Caco-2 (cell line): ENCODE measurements around the gene TSHZ2. TPM values are rescaled to one million over a fixed set of nuclear protein-coding genes. Genes with fewer than 3 reads are reported as not detected.

Source experiments
- BruUV-seq: library from RNA; stranded (reverse); fragments of 400-500 nt; replicated peaks from 2 replicates; lab custom pipeline; 2021; lab: Mats Ljungman, UMichigan
- CTCF ChIA-PET: fragments of 300-600 bp; sonication (Branson Sonifier 250); formaldehyde crosslinking; loops from one replicate; lab custom pipeline; 2022; ENCODE audit warnings: antibody characterized with exemption; lab: Charles Lee
- POLR2A ChIA-PET: fragments of 300-600 bp; sonication (Branson Sonifier 250); formaldehyde crosslinking; loops from one replicate; lab custom pipeline; 2022; ENCODE audit warnings: antibody characterized with exemption; lab: Charles Lee
- DNase-seq, 2 experiments: peaks; one replicate each; pipeline versions ENCODE4 v3.0.0 to v3.0.0-alpha.2; 2020 to 2022
- H3K27me3 ChIP-seq: replicated peaks from 2 replicates; pipeline ENCODE4 v1.6.0; 2011; ENCODE audit warnings: low read length; ENCODE audit not compliant: control insufficient read depth, insufficient read depth
- H3K36me3 ChIP-seq: 2 replicates; pipeline ENCODE4 v1.5.1; 2011; ENCODE audit warnings: low read length; ENCODE audit not compliant: control insufficient read depth, insufficient read depth
- H3K4me1 ChIP-seq: fragments of 250-450 bp; sonication (Bioruptor Pico); 2 replicates; pipeline ENCODE4 v1.5.1; 2020; ENCODE audit warnings: mild to moderate bottlenecking
- H3K4me3 ChIP-seq: 2 replicates; pipeline ENCODE4 v1.5.1; 2011; ENCODE audit warnings: low read depth, mild to moderate bottlenecking, control low read depth, low read length
- H3K9me3 ChIP-seq: fragments of 250-450 bp; sonication (Bioruptor Pico); 2 replicates; pipeline ENCODE4 v1.5.1; 2020; ENCODE audit warnings: mild to moderate bottlenecking, moderate library complexity
- H3K27ac Mint-ChIP-seq: one replicate; pipeline ENCODE4 v1.8.0; 2022; ENCODE audit warnings: mixed read lengths; ENCODE audit not compliant: unreplicated experiment
- H3K27me3 Mint-ChIP-seq: one replicate; pipeline ENCODE4 v1.8.0; 2022; ENCODE audit warnings: mixed read lengths; ENCODE audit not compliant: insufficient read depth, unreplicated experiment
- H3K36me3 Mint-ChIP-seq: one replicate; pipeline ENCODE4 v1.8.0; 2022; ENCODE audit warnings: mild to moderate bottlenecking, mixed read lengths; ENCODE audit not compliant: insufficient read depth, unreplicated experiment
- H3K4me1 Mint-ChIP-seq: one replicate; pipeline ENCODE4 v1.8.0; 2022; ENCODE audit warnings: low read depth, mixed read lengths; ENCODE audit not compliant: unreplicated experiment
- H3K4me3 Mint-ChIP-seq: one replicate; pipeline ENCODE4 v1.8.0; 2022; ENCODE audit warnings: mild to moderate bottlenecking, moderate library complexity, mixed read lengths; ENCODE audit not compliant: unreplicated experiment
- H3K9me3 Mint-ChIP-seq: one replicate; pipeline ENCODE4 v1.8.0; 2022; ENCODE audit warnings: mixed read lengths; ENCODE audit not compliant: unreplicated experiment
- intact Hi-C: fragments of 100-400 bp; cut with micrococcal nuclease; formaldehyde crosslinking; loops from one replicate; pipeline ENCODE4 v1.10.0; 2022; ENCODE audit not compliant: unreplicated experiment
- total RNA-seq: library from RNA; stranded (reverse); gene quantifications from 2 replicates; pipeline ENCODE4 v1.2.3, GENCODE V29; 2022
- TF ChIP-seq, protein P1 (sequence below), 2 experiments: fragments of 200-600 bp in 1 of 2; IDR thresholded peaks; 1 replicate in 1 of 2; 2 replicates in 1 of 2; pipeline versions ENCODE4 v1.5.1 to v1.8.0; 2011 to 2022; ENCODE audit warnings: antibody characterized with exemption in 1 of 2, control low read depth in 1 of 2, inconsistent platforms in 1 of 2, low read depth in 1 of 2, low read length in 1 of 2, mild to moderate bottlenecking in 1 of 2, moderate library complexity in 1 of 2; ENCODE audit not compliant: insufficient read depth in 1 of 2, severe bottlenecking in 1 of 2, unreplicated experiment in 1 of 2

The TSHZ2 gene
- total RNA-seq, 1 experiment from 2014 or later: 0.07 TPM

DNA sequence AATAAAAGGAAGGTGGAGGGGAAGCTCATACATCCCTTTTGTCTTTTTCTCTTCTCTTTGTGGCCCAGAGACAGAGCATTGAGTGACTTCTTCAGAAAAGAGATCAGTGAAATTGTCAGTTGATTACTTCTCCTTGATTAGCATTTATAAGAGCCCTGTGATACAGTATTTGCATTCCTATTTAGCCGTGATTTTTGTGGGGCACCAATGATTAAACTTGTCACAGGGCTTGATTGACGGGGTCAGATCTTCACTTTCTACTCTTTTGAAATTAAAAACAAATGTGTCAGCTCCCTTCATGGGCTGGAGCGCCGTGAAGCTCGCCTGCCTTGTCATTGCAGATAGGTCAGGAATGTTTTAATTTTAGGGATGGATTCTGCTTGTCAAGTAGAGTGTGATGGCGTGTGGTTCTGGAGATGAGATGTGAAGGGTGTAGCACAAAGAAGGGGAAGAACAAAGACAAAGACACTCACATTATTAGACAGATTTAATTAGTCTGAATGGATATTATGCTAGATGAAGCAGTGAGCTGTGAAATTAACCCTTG is 454.7 kb downstream of the TSHZ2 start:
- Mint-ChIP-seq H3K4me1 (peaks cover 9% of the 10 kb centered on the region), H3K9me3 (peaks cover 33% of the 10 kb centered on the region), H3K4me3 (no peak overlapping the region), H3K27ac (no peak overlapping the region), H3K27me3 (peaks cover 3% of the 10 kb centered on the region), H3K36me3 (no peaks in the 10 kb centered on the region)
- intact Hi-C loops: no loop called here
- H3K36me3 ChIP-seq: no peaks in the 10 kb centered on the region
- no peaks in the 10 kb centered on the region for H3K9me3 ChIP-seq
- BruUV-seq: no TSS peak
- H3K4me1 ChIP-seq: no peaks in the 10 kb centered on the region
- no peak for DNase-seq
- ChIA-PET POLR2A (no interaction called here), CTCF (interaction anchor here (0.7 to 1.1 kb wide), 2 partner anchors 12 to 14 kb away, joined by 3 read pairs; no protein-coding TSS in a partner anchor)
- no peak overlapping the region for H3K4me3 ChIP-seq
- TF ChIP-seq, protein P1, sequence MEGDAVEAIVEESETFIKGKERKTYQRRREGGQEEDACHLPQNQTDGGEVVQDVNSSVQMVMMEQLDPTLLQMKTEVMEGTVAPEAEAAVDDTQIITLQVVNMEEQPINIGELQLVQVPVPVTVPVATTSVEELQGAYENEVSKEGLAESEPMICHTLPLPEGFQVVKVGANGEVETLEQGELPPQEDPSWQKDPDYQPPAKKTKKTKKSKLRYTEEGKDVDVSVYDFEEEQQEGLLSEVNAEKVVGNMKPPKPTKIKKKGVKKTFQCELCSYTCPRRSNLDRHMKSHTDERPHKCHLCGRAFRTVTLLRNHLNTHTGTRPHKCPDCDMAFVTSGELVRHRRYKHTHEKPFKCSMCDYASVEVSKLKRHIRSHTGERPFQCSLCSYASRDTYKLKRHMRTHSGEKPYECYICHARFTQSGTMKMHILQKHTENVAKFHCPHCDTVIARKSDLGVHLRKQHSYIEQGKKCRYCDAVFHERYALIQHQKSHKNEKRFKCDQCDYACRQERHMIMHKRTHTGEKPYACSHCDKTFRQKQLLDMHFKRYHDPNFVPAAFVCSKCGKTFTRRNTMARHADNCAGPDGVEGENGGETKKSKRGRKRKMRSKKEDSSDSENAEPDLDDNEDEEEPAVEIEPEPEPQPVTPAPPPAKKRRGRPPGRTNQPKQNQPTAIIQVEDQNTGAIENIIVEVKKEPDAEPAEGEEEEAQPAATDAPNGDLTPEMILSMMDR (IDR thresholded peaks at IDR 0.05; ENCODE audit: insufficient read depth in 1 of 2, low read depth in 1 of 2, low read length in 1 of 2, severe bottlenecking in 1 of 2, unreplicated experiment in 1 of 2): no peak
- H3K27me3 ChIP-seq: no peaks in the 10 kb centered on the region

DNA sequence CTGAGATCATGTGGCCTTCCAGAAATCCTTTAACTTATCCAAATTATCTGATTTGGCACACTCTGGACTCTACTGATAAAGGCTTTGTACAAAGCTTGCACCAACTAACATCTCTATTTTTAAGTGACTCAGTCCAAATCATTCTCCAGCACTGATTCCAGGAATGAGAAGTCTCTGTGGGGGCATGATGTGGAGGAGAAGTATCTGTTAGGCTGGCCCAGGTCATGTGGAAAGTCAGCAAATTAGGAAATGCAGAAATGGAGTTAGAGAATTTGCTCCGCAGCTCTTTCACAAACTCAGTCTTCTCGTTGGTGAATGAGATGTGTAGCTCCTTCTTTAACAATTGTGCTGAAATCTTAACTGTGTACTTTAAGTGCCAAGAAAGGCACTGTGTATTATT is 455.8 kb downstream of the TSHZ2 start:
- Mint-ChIP-seq H3K27ac (no peak overlapping the region), H3K36me3 (no peaks in the 10 kb centered on the region), H3K27me3 (peaks cover 3% of the 10 kb centered on the region), H3K4me3 (no peak overlapping the region), H3K4me1 (peaks cover 9% of the 10 kb centered on the region), H3K9me3 (peaks cover 33% of the 10 kb centered on the region)
- POLR2A ChIA-PET: no interaction called here
- Histone ChIP-seq H3K9me3 (no peaks in the 10 kb centered on the region), H3K36me3 (no peaks in the 10 kb centered on the region), H3K4me3 (no peak overlapping the region), H3K27me3 (no peaks in the 10 kb centered on the region), H3K4me1 (no peaks in the 10 kb centered on the region)
- TF ChIP-seq, protein P1 (IDR thresholded peaks at IDR 0.05; ENCODE audit: insufficient read depth in 1 of 2, low read depth in 1 of 2, low read length in 1 of 2, severe bottlenecking in 1 of 2, unreplicated experiment in 1 of 2): no peak
- BruUV-seq: no TSS peak
- DNase-seq: no peak
- intact Hi-C loops: no loop called here
- CTCF ChIA-PET: interaction anchor here (0.6 kb wide), 1 partner anchor 98 kb away, joined by 5 read pairs; no protein-coding TSS in a partner anchor

DNA sequence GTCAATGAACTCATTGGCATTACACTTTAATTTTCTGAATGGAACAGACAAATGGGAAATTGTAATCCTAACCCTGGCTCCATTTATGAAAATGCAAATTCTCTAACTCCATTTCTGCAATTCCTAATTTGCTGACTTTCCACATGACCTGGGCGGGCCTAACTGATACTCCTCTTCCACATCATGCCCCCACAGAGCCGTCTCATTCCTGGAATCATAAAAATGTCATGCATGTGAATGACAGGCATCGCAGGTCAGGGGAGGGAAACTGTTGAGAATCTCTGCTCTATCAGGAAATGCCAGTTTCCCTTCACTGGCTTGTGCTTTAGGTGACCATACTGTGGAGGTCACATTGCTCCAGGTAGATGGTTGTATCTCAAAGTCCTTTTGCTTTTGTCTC is 456.4 kb downstream of the TSHZ2 start:
- DNase-seq: no peak
- TF ChIP-seq, protein P1 (IDR thresholded peaks at IDR 0.05; ENCODE audit: insufficient read depth in 1 of 2, low read depth in 1 of 2, low read length in 1 of 2, severe bottlenecking in 1 of 2, unreplicated experiment in 1 of 2): no peak
- Histone ChIP-seq H3K27me3 (no peaks in the 10 kb centered on the region), H3K36me3 (no peaks in the 10 kb centered on the region), H3K9me3 (no peaks in the 10 kb centered on the region), H3K4me1 (no peaks in the 10 kb centered on the region), H3K4me3 (no peak overlapping the region)
- H3K27me3 Mint-ChIP-seq: peaks cover 3% of the 10 kb centered on the region
- no peaks in the 10 kb centered on the region for H3K36me3 Mint-ChIP-seq
- ChIA-PET POLR2A (no interaction called here), CTCF (no interaction called here)
- H3K27ac Mint-ChIP-seq: no peak overlapping the region
- H3K9me3 Mint-ChIP-seq: peaks cover 33% of the 10 kb centered on the region
- H3K4me3 Mint-ChIP-seq: no peak overlapping the region
- intact Hi-C loops: no loop called here
- no TSS peak for BruUV-seq
- peaks cover 9% of the 10 kb centered on the region for H3K4me1 Mint-ChIP-seq
